Panc1 (cell line): ENCODE measurements around the gene HK1. TPM values are rescaled to one million over a fixed set of nuclear protein-coding genes. Genes with fewer than 3 reads are reported as not detected.

Source experiments
- ATAC-seq: fragments of 200-7000 bp; cut with Tn5 transposase; 2 replicates; pipeline ENCODE4 v1.9.1; 2020; ENCODE audit warnings: mild to moderate bottlenecking, moderate library complexity
- BruUV-seq: library from RNA; stranded (reverse); fragments of 400-500 nt; replicated peaks from 2 replicates; lab custom pipeline; 2021; lab: Mats Ljungman, UMichigan
- CTCF ChIA-PET: fragments of 300-600 bp; sonication (Branson Sonifier 250); formaldehyde crosslinking; loops from one replicate; lab custom pipeline; 2022; ENCODE audit warnings: antibody characterized with exemption; lab: Charles Lee
- POLR2A ChIA-PET: fragments of 300-600 bp; sonication (Branson Sonifier 250); formaldehyde crosslinking; loops from one replicate; lab custom pipeline; 2022; ENCODE audit warnings: antibody characterized with exemption; lab: Charles Lee
- DNase-seq: peaks from one replicate; pipeline ENCODE4 v3.0.0-alpha.2; 2010; ENCODE audit warnings: low read depth, low spot score
- H3K27ac ChIP-seq: 2 replicates; pipeline ENCODE4 v1.5.1; 2011; ENCODE audit warnings: mild to moderate bottlenecking, low read length, inconsistent platforms
- H3K27me3 ChIP-seq: fragments of 200-500 bp; sonication (Bioruptor generic); 2 replicates; pipeline ENCODE4 v1.6.0; 2014; ENCODE audit warnings: low read length, inconsistent platforms; ENCODE audit not compliant: control insufficient read depth, insufficient read depth
- H3K36me3 ChIP-seq: fragments of 200-500 bp; sonication (Bioruptor generic); 2 replicates; pipeline ENCODE4 v1.5.1; 2014; ENCODE audit warnings: inconsistent platforms, mild to moderate bottlenecking, low read length, moderate library complexity; ENCODE audit not compliant: control insufficient read depth, insufficient read depth
- H3K4me1 ChIP-seq: 2 replicates; pipeline ENCODE4 v1.5.1; 2011; ENCODE audit warnings: inconsistent platforms, mild to moderate bottlenecking, low read length, moderate library complexity; ENCODE audit not compliant: control insufficient read depth, insufficient read depth
- H3K4me3 ChIP-seq, 2 experiments: 2 replicates each; pipeline ENCODE4 v1.5.1; 2011 to 2012; ENCODE audit warnings: low read depth in 2 of 2, low read length in 2 of 2, mild to moderate bottlenecking in 2 of 2, inconsistent platforms in 1 of 2, moderate library complexity in 1 of 2
- H3K9me3 ChIP-seq: fragments of 200-500 bp; sonication (Bioruptor generic); 2 replicates; pipeline ENCODE4 v1.5.1; 2014; ENCODE audit warnings: low read depth, mild to moderate bottlenecking, inconsistent platforms, low read length, moderate library complexity; ENCODE audit not compliant: control insufficient read depth, insufficient read depth
- POLR2AphosphoS5 ChIP-seq: IDR thresholded peaks from 2 replicates; pipeline ENCODE4 v1.6.1; 2012; ENCODE audit warnings: mild to moderate bottlenecking, low read depth, low read length, moderate library complexity
- SIN3A ChIP-seq: IDR thresholded peaks from 2 replicates; pipeline ENCODE4 v1.6.1; 2012; ENCODE audit warnings: low read depth, mild to moderate bottlenecking, low read length, moderate library complexity, borderline replicate concordance; ENCODE audit not compliant: insufficient read depth
- TCF7L2 ChIP-seq: IDR thresholded peaks from 2 replicates; pipeline ENCODE4 v1.6.1; 2011; ENCODE audit warnings: mild to moderate bottlenecking, low read depth, low read length, inconsistent platforms
- in situ Hi-C: cut with HindIII; loops from 2 replicates; pipeline ENCODE4 v1.10.0; 2016; ENCODE audit warnings: low sequenced_read_pairs, low pct_unique_long_range_greater_than_20kb
- intact Hi-C: fragments of 100-400 bp; cut with micrococcal nuclease; formaldehyde crosslinking; loops from one replicate; pipeline ENCODE4 v1.10.0; 2022; ENCODE audit not compliant: unreplicated experiment
- total RNA-seq: library from RNA; stranded (reverse); gene quantifications from one replicate; pipeline ENCODE4 v1.2.1, GENCODE V29; 2021; ENCODE audit not compliant: unreplicated experiment
- TF ChIP-seq, protein P1 (sequence below): fragments of 450-650 bp; IDR thresholded peaks from 2 replicates; pipeline ENCODE4 v1.5.1; 2017; ENCODE audit warnings: mild to moderate bottlenecking
- TF ChIP-seq, protein P2 (sequence below), 2 experiments: IDR thresholded peaks; 2 replicates each; pipeline ENCODE4 v1.6.1; 2011 to 2012; ENCODE audit warnings: low read depth in 2 of 2, control low read depth in 1 of 2, low read length in 1 of 2, mild to moderate bottlenecking in 1 of 2, moderate library complexity in 1 of 2; ENCODE audit not compliant: insufficient read depth in 1 of 2

HK1 gene
- total RNA-seq, 1 experiment from 2014 or later, result 74.4 TPM

GRCh38 chr10:69406302-69406811 lies 128.1 kb downstream of the HK1 start:
- CTCF ChIA-PET, result interaction anchor here (0.7 to 2.8 kb wide), 2 partner anchors 103 to 230 kb away, joined by 4 to 18 read pairs; no protein-coding TSS in a partner anchor
- intact Hi-C loops, result loop anchor here (5.0 kb wide), 1 partner anchor 231 kb away; no protein-coding TSS in a partner anchor
- no TSS peak for BruUV-seq

GRCh38 chr10:69406816-69407580 lies 128.7 kb downstream of the HK1 start:
- H3K27me3 ChIP-seq, result no peaks in the 10 kb centered on the region
- no peaks in the 10 kb centered on the region for H3K36me3 ChIP-seq
- no peak overlapping the region for H3K27ac ChIP-seq
- peaks cover 17% of the 10 kb centered on the region; the same call in 1 of the 2 replicates for H3K4me1 ChIP-seq
- TF ChIP-seq POLR2AphosphoS5, result no peak
- TF ChIP-seq, protein P1, sequence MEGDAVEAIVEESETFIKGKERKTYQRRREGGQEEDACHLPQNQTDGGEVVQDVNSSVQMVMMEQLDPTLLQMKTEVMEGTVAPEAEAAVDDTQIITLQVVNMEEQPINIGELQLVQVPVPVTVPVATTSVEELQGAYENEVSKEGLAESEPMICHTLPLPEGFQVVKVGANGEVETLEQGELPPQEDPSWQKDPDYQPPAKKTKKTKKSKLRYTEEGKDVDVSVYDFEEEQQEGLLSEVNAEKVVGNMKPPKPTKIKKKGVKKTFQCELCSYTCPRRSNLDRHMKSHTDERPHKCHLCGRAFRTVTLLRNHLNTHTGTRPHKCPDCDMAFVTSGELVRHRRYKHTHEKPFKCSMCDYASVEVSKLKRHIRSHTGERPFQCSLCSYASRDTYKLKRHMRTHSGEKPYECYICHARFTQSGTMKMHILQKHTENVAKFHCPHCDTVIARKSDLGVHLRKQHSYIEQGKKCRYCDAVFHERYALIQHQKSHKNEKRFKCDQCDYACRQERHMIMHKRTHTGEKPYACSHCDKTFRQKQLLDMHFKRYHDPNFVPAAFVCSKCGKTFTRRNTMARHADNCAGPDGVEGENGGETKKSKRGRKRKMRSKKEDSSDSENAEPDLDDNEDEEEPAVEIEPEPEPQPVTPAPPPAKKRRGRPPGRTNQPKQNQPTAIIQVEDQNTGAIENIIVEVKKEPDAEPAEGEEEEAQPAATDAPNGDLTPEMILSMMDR, result no peak
- TF ChIP-seq, protein P2, sequence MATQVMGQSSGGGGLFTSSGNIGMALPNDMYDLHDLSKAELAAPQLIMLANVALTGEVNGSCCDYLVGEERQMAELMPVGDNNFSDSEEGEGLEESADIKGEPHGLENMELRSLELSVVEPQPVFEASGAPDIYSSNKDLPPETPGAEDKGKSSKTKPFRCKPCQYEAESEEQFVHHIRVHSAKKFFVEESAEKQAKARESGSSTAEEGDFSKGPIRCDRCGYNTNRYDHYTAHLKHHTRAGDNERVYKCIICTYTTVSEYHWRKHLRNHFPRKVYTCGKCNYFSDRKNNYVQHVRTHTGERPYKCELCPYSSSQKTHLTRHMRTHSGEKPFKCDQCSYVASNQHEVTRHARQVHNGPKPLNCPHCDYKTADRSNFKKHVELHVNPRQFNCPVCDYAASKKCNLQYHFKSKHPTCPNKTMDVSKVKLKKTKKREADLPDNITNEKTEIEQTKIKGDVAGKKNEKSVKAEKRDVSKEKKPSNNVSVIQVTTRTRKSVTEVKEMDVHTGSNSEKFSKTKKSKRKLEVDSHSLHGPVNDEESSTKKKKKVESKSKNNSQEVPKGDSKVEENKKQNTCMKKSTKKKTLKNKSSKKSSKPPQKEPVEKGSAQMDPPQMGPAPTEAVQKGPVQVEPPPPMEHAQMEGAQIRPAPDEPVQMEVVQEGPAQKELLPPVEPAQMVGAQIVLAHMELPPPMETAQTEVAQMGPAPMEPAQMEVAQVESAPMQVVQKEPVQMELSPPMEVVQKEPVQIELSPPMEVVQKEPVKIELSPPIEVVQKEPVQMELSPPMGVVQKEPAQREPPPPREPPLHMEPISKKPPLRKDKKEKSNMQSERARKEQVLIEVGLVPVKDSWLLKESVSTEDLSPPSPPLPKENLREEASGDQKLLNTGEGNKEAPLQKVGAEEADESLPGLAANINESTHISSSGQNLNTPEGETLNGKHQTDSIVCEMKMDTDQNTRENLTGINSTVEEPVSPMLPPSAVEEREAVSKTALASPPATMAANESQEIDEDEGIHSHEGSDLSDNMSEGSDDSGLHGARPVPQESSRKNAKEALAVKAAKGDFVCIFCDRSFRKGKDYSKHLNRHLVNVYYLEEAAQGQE (IDR thresholded peaks at IDR 0.05; ENCODE audit: insufficient read depth in 1 of 2, low read depth in 2 of 2, low read length in 1 of 2), result no peak
- no peak for TF ChIP-seq TCF7L2
- TF ChIP-seq SIN3A, result no peak
- CTCF ChIA-PET, result interaction anchor here (0.7 to 2.8 kb wide), 4 partner anchors 102 to 230 kb away, joined by 4 to 18 read pairs (median 6); no protein-coding TSS in a partner anchor
- ATAC-seq (0 out of 2 replicates have a peak, but pooled peaks have one; percentile 13), DNase-seq (no peak)
- in situ Hi-C loops, result no loop called here
- no peaks in the 10 kb centered on the region for H3K9me3 ChIP-seq
- no TSS peak for BruUV-seq
- POLR2A ChIA-PET, result no interaction called here
- no peak overlapping the region for H3K4me3 ChIP-seq
- intact Hi-C loops, result loop anchor here (5.0 kb wide), 1 partner anchor 230 kb away; no protein-coding TSS in a partner anchor

More at GRCh38 chr10:69406302-69406811, 128.1 kb downstream of the HK1 start:
- no peaks in the 10 kb centered on the region for H3K27me3 ChIP-seq
- no peak overlapping the region for H3K27ac ChIP-seq
- no peak for TF ChIP-seq SIN3A
- TF ChIP-seq, protein P2 (IDR thresholded peaks at IDR 0.05; ENCODE audit: insufficient read depth in 1 of 2, low read depth in 2 of 2, low read length in 1 of 2), result no peak
- TF ChIP-seq, protein P1, result no peak
- no peak for TF ChIP-seq POLR2AphosphoS5
- TF ChIP-seq TCF7L2, result no peak
- in situ Hi-C loops, result no loop called here
- DNase-seq, result no peak
- no peak overlapping the region for H3K4me3 ChIP-seq
- H3K36me3 ChIP-seq, result no peaks in the 10 kb centered on the region
- H3K4me1 ChIP-seq, result peaks cover 17% of the 10 kb centered on the region; the same call in 1 of the 2 replicates
- H3K9me3 ChIP-seq, result no peaks in the 10 kb centered on the region
- no peak for ATAC-seq
- POLR2A ChIA-PET, result no interaction called here
